IMR-90 (cell line): ENCODE measurements around the gene AKAP1.

ENCODE experiments used
- CEBPB ChIP-seq: IDR thresholded peaks from 2 replicates; pipeline ENCODE4 v1.6.1; 2012; ENCODE audit warnings: low read depth, low read length, improper control_type of control experiment
- FOS ChIP-seq: fragments of 150-350 bp; IDR thresholded peaks from 2 replicates; pipeline ENCODE4 v1.6.1; 2016; ENCODE audit warnings: low read depth, low read length
- MXI1 ChIP-seq: IDR thresholded peaks from 2 replicates; pipeline ENCODE4 v1.6.1; 2012; ENCODE audit warnings: low read depth, mild to moderate bottlenecking, low read length, moderate library complexity, borderline replicate concordance
- POLR2A ChIP-seq: IDR thresholded peaks from 2 replicates; pipeline ENCODE4 v1.6.1; 2012; ENCODE audit warnings: mild to moderate bottlenecking, low read depth, low read length
- RAD21 ChIP-seq: IDR thresholded peaks from 2 replicates; pipeline ENCODE4 v1.6.1; 2012; ENCODE audit warnings: low read length, improper control_type of control experiment
- TF ChIP-seq, protein P1 (sequence below): conservative IDR thresholded peaks from 2 replicates; pipeline ENCODE4 v1.5.1; 2012; ENCODE audit warnings: mild to moderate bottlenecking, low read depth, low read length, improper control_type of control experiment
- TF ChIP-seq, protein P2 (sequence below): fragments of 150-350 bp; IDR thresholded peaks from 2 replicates; pipeline ENCODE4 v1.6.1; 2017; ENCODE audit warnings: mild to moderate bottlenecking, antibody characterized with exemption, low read length, low read depth

DNA sequence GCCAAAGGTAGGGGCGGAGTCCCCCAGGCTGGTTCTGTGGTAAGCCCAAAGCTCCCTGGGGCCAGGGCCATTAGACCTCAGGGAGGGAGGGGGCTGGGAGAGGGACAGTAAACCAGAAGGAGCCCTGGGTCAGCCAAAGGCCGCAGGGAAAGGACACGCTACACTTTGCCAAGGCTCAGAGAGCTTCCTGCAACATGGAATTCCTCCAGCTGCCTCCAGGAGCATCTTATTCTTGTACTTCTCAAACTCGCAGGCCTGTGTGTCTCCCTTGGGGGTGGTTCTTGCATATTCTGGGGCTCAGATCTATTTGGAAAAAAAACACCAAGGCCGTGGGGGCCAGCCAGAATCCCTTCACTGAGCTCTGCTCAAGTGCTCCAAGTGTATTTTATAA, 25.1 kb downstream of the AKAP1 start:
- TF ChIP-seq POLR2A (no peak), MXI1 (no peak), RAD21 (no peak), CEBPB (no peak), FOS (no peak)
- TF ChIP-seq, protein P1, sequence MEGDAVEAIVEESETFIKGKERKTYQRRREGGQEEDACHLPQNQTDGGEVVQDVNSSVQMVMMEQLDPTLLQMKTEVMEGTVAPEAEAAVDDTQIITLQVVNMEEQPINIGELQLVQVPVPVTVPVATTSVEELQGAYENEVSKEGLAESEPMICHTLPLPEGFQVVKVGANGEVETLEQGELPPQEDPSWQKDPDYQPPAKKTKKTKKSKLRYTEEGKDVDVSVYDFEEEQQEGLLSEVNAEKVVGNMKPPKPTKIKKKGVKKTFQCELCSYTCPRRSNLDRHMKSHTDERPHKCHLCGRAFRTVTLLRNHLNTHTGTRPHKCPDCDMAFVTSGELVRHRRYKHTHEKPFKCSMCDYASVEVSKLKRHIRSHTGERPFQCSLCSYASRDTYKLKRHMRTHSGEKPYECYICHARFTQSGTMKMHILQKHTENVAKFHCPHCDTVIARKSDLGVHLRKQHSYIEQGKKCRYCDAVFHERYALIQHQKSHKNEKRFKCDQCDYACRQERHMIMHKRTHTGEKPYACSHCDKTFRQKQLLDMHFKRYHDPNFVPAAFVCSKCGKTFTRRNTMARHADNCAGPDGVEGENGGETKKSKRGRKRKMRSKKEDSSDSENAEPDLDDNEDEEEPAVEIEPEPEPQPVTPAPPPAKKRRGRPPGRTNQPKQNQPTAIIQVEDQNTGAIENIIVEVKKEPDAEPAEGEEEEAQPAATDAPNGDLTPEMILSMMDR: no peak
- TF ChIP-seq, protein P2, sequence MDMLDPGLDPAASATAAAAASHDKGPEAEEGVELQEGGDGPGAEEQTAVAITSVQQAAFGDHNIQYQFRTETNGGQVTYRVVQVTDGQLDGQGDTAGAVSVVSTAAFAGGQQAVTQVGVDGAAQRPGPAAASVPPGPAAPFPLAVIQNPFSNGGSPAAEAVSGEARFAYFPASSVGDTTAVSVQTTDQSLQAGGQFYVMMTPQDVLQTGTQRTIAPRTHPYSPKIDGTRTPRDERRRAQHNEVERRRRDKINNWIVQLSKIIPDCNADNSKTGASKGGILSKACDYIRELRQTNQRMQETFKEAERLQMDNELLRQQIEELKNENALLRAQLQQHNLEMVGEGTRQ: no peak
